Choroid plexus epithelial cell (primary cell): ENCODE results near the gene ZNF844.
A peak's percentile ranks its signal among the peaks of the same experiment; 100 is the strongest.
"Not testable (repeated sequence)": the region's sequence is repeated elsewhere in the genome, so short reads cannot be mapped to it uniquely, and the experiment has no call there.

Experiments used
- DNase-seq: peaks from one replicate; pipeline ENCODE4 v3.0.0-alpha.2; 2010; ENCODE audit warnings: low read depth
- H3K4me3 ChIP-seq: 2 replicates; pipeline ENCODE4 v1.5.1; 2011; ENCODE audit warnings: low read depth, mild to moderate bottlenecking, control low read depth, low read length, moderate library complexity
- CTCF ChIP-seq: conservative IDR thresholded peaks from 2 replicates; pipeline ENCODE4 v1.5.1; 2011; ENCODE audit warnings: low read depth, mild to moderate bottlenecking, control low read depth, inconsistent platforms, low read length, moderate library complexity

Gene ZNF844

GRCh38 chr19:12093777-12094176 lies 29.2 kb downstream of the ZNF844 start:
- TF ChIP-seq CTCF, result no peak
- no peak for DNase-seq
- H3K4me3 ChIP-seq, result no peak overlapping the region

GRCh38 chr19:12095111-12095790 lies 30.7 kb downstream of the ZNF844 start:
- TF ChIP-seq CTCF, result no peak
- no peak overlapping the region for H3K4me3 ChIP-seq
- DNase-seq, result peak; percentile 42

GRCh38 chr19:12098040-12098439 lies 33.5 kb downstream of the ZNF844 start:
- H3K4me3 ChIP-seq, result no peak overlapping the region
- no peak for DNase-seq
- no peak for TF ChIP-seq CTCF

- not testable (repeated sequence) for H3K4me3 ChIP-seq, DNase-seq
Observed at GRCh38 chr19:12103909-12104308, 39.4 kb downstream of the ZNF844 start.

GRCh38 chr19:12111176-12111575 lies 46.6 kb downstream of the ZNF844 start:
- no peak for TF ChIP-seq CTCF
- no peak overlapping the region for H3K4me3 ChIP-seq
- DNase-seq, result no peak

GRCh38 chr19:12111943-12112637 lies 47.6 kb downstream of the ZNF844 start:
- no peak for TF ChIP-seq CTCF
- H3K4me3 ChIP-seq, result no peak overlapping the region
- DNase-seq, result no peak

GRCh38 chr19:12112701-12113100 lies 48.2 kb downstream of the ZNF844 start:
- TF ChIP-seq CTCF, result no peak
- no peak for DNase-seq
- no peak overlapping the region for H3K4me3 ChIP-seq
